ENCODE data around the gene MRPS18B.
"Not testable (repeated sequence)": the region's sequence is repeated elsewhere in the genome, so short reads cannot be mapped to it uniquely, and the experiment has no call there.

Gene MRPS18B

GRCh38 chr6:30617565-30618269, at the start of gene MRPS18B:
MRPS18B (plus strand) TSS chr6:30617840; CDS start chr6:30617866, 26 bp downstream.
- no peak for FAIRE-seq

- FAIRE-seq = no peak
Measured at GRCh38 chr6:30568245-30568644, 49.4 kb upstream of the MRPS18B start.

- FAIRE-seq = no peak
Measured at GRCh38 chr6:30570263-30570662, 47.4 kb upstream of the MRPS18B start.

GRCh38 chr6:30570740-30571074, 46.9 kb upstream of the MRPS18B start:
- no peak for FAIRE-seq

- peak; percentile 92 for FAIRE-seq
Measured at GRCh38 chr6:30571075-30571761, 46.4 kb upstream of the MRPS18B start, which contains the start of gene ABCF1. ABCF1 (plus strand) TSS chr6:30571442; CDS start chr6:30571488, 46 bp downstream.

- no peak for FAIRE-seq
Measured at GRCh38 chr6:30571762-30572082, 45.9 kb upstream of the MRPS18B start.

- no peak for FAIRE-seq
Measured at GRCh38 chr6:30572148-30572547, 45.5 kb upstream of the MRPS18B start.

GRCh38 chr6:30573113-30573512, 44.5 kb upstream of the MRPS18B start:
- no peak for FAIRE-seq

GRCh38 chr6:30578051-30578450, 39.6 kb upstream of the MRPS18B start:
- no peak for FAIRE-seq

GRCh38 chr6:30583921-30584320, 33.7 kb upstream of the MRPS18B start:
- FAIRE-seq = no peak

GRCh38 chr6:30589754-30590358, 27.8 kb upstream of the MRPS18B start:
- no peak for FAIRE-seq

- FAIRE-seq = no peak
Measured at GRCh38 chr6:30590509-30590908, 27.1 kb upstream of the MRPS18B start.

- FAIRE-seq = no peak
Measured at GRCh38 chr6:30591008-30591407, 26.6 kb upstream of the MRPS18B start.

GRCh38 chr6:30592287-30592686, 25.4 kb upstream of the MRPS18B start:
- FAIRE-seq = no peak

- not testable (repeated sequence) for FAIRE-seq
Measured at GRCh38 chr6:30597315-30598144, 20.1 kb upstream of the MRPS18B start.

- FAIRE-seq = no peak
Measured at GRCh38 chr6:30598912-30599624, 18.6 kb upstream of the MRPS18B start.

GRCh38 chr6:30599625-30600324, 17.9 kb upstream of the MRPS18B start:
- FAIRE-seq = no peak

GRCh38 chr6:30600451-30600961, 17.1 kb upstream of the MRPS18B start:
- no peak for FAIRE-seq

GRCh38 chr6:30601436-30601814, 16.2 kb upstream of the MRPS18B start:
- FAIRE-seq = no peak

- no peak for FAIRE-seq
Measured at GRCh38 chr6:30601815-30602641, 15.6 kb upstream of the MRPS18B start.

GRCh38 chr6:30603961-30604360, 13.7 kb upstream of the MRPS18B start:
- no peak for FAIRE-seq
